ENCODE results near the gene ATRNL1.

DNA sequence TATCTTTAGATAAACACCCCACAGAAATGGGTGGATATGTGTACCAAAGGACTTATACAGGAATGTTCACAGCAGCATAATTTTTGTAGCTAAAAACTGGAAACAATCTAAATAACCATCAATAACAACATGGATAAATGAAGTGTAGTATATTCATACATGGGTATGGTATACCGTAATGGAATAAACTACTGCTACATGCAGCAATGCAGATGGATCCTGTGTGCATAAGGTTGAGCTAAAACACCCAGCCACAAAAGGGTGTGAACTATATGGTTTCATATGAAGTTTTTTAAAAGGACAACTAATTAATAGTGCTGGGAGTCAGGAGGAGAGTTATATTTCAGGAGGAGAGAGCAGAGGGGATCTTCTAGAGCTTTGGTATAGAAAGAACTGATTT, 790.2 kb downstream of the ATRNL1 start:
- TF ChIP-seq, protein P1, sequence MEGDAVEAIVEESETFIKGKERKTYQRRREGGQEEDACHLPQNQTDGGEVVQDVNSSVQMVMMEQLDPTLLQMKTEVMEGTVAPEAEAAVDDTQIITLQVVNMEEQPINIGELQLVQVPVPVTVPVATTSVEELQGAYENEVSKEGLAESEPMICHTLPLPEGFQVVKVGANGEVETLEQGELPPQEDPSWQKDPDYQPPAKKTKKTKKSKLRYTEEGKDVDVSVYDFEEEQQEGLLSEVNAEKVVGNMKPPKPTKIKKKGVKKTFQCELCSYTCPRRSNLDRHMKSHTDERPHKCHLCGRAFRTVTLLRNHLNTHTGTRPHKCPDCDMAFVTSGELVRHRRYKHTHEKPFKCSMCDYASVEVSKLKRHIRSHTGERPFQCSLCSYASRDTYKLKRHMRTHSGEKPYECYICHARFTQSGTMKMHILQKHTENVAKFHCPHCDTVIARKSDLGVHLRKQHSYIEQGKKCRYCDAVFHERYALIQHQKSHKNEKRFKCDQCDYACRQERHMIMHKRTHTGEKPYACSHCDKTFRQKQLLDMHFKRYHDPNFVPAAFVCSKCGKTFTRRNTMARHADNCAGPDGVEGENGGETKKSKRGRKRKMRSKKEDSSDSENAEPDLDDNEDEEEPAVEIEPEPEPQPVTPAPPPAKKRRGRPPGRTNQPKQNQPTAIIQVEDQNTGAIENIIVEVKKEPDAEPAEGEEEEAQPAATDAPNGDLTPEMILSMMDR (IDR thresholded peaks at IDR 0.05) = no peak
- TF ChIP-seq POLR2AphosphoS5 (IDR thresholded peaks at IDR 0.05) (no peak), POLR2A (IDR thresholded peaks at IDR 0.05) (no peak)

All from prostate gland (tissue), 2 donors.